ENCODE measurements around the gene DBET.
A peak's percentile ranks its signal among the peaks of the same experiment; 100 is the strongest.
"Not testable (repeated sequence)": the region's sequence is repeated elsewhere in the genome, so short reads cannot be mapped to it uniquely, and the experiment has no call there.

The DBET gene

DNA sequence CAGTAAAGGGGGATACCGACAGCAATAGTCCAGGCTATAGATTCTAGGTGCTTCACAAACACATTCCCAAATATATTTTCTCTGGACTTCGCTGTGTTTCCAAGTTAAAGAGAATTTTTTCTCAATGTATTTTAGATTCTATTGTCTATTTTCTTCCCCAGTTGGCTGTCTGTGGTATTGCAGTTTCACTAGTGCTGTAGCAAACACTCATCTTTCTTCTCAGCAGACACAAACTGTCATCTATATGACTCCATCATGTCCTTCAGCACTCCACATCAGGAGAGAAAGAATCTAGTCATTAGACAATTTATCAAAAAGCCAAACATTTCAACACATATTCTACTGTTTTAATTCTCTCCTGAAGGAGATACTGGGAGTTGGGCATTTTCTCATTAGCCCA is at the start of gene DBET:
TSS of gene DBET (plus strand) at position 161 of the 400 bp plus-strand sequence.
- H3K4me1 ChIP-seq (ENCODE audit: control insufficient read depth, low read depth, low read length); H3K9me3 ChIP-seq (ENCODE audit: control insufficient read depth, low read depth, low read length); H3K27me3 ChIP-seq (ENCODE audit: control insufficient read depth, insufficient read depth, low read length); H3K27ac ChIP-seq (ENCODE audit: low read length); H3K9ac ChIP-seq (ENCODE audit: low read length); H3K36me3 ChIP-seq (ENCODE audit: control insufficient read depth, low read depth, low read length); H3K4me3 ChIP-seq (ENCODE audit: low read length): not testable (repeated sequence)

DNA sequence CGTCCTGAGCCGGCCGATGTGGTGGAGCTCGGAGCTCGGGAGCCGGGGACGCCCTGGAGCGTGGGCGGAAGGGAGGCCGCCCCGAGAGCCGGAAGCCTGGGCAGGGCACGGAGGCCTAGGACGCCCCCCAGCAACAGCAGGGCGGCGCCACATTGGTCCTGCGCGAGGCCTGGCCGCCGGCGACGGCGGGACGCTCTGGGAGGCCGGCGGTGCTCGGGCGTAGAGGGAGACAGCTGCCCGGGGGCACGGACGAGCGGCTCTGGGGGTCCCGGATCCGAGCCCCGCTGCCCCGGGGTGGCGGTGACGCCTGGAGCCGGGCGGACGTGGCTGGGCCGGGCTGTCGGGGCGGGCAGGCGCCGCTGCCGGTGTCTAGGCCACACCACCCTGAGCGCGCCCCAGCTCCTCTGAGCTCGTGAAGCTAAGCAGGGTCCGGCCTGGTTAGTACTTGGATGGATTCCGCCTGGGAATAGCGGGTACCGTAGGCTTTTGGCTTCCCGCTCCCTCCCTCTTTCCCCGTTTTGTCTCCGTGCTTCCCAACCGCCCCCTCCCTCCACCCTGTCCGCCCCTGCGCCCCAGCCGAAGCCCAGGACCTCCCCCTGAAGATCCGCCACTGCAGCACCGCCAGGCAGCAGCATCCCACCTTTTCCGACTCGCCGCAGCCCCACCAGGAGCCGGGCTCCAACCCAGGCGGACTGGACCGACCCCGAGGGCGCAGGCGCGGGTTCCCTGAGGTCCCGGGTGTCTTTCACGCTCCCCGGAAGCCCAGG is 49.3 kb upstream of the DBET start:
- H3K27me3 ChIP-seq (ENCODE audit: control insufficient read depth, insufficient read depth, low read length): peaks cover 86% of the 10 kb centered on the region
- no peaks in the 10 kb centered on the region for H3K36me3 ChIP-seq (ENCODE audit: control insufficient read depth, low read depth, low read length)
- H3K27ac ChIP-seq (ENCODE audit: low read length): no peak overlapping the region
- H3K4me3 ChIP-seq (ENCODE audit: low read length): peak overlapping the region; percentile 59
- no peak overlapping the region for H3K9ac ChIP-seq (ENCODE audit: low read length)
- no peaks in the 10 kb centered on the region for H3K9me3 ChIP-seq (ENCODE audit: control insufficient read depth, low read depth, low read length)
- H3K4me1 ChIP-seq (ENCODE audit: control insufficient read depth, low read depth, low read length): peaks cover 5% of the 10 kb centered on the region

DNA sequence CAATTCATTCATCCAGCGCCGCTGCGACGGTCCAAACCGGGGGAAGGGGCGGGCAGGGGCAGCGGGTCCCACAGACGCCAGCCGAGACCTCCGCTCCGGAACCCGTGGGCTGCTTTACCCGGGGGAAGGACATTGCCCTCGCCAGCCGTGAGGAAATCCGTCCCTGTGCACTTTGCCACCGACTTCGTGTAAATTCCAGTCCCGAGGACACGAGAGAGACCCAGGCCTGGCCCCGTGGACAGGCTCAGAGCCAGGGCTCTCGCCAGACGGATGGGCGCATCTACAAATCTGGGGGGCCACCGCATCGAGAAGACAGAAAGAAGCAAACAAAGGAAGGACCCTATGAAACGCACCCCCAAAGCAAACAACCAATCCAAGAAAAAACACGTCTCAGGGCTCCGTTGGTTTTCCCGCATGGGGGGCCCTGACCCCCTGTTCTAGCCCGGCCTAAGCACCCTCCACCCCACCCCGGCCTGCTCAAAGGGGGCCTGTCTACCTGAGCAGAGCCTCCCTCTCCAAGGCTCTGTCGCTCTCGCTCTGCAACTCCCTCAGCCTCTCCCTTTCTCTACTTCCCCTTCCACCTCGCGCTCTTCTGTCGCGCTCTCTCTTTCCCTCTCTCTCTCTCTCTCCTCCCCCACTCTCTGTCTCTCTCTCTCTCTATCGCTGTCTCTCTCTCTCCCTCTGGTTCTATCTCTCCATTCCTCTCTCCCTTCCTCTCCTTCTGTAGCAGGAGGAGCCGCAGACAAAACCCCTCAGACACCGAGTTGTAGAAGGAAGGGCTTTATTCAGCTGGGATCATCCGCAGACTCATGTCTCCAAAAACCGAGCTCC is 48.5 kb upstream of the DBET start:
- no peak overlapping the region for H3K27ac ChIP-seq (ENCODE audit: low read length)
- peaks cover 9% of the 10 kb centered on the region for H3K4me1 ChIP-seq (ENCODE audit: control insufficient read depth, low read depth, low read length)
- peak overlapping the region; percentile 59 for H3K4me3 ChIP-seq (ENCODE audit: low read length)
- H3K27me3 ChIP-seq (ENCODE audit: control insufficient read depth, insufficient read depth, low read length): peaks cover 94% of the 10 kb centered on the region
- H3K36me3 ChIP-seq (ENCODE audit: control insufficient read depth, low read depth, low read length): no peaks in the 10 kb centered on the region
- no peaks in the 10 kb centered on the region for H3K9me3 ChIP-seq (ENCODE audit: control insufficient read depth, low read depth, low read length)
- no peak overlapping the region for H3K9ac ChIP-seq (ENCODE audit: low read length)

DNA sequence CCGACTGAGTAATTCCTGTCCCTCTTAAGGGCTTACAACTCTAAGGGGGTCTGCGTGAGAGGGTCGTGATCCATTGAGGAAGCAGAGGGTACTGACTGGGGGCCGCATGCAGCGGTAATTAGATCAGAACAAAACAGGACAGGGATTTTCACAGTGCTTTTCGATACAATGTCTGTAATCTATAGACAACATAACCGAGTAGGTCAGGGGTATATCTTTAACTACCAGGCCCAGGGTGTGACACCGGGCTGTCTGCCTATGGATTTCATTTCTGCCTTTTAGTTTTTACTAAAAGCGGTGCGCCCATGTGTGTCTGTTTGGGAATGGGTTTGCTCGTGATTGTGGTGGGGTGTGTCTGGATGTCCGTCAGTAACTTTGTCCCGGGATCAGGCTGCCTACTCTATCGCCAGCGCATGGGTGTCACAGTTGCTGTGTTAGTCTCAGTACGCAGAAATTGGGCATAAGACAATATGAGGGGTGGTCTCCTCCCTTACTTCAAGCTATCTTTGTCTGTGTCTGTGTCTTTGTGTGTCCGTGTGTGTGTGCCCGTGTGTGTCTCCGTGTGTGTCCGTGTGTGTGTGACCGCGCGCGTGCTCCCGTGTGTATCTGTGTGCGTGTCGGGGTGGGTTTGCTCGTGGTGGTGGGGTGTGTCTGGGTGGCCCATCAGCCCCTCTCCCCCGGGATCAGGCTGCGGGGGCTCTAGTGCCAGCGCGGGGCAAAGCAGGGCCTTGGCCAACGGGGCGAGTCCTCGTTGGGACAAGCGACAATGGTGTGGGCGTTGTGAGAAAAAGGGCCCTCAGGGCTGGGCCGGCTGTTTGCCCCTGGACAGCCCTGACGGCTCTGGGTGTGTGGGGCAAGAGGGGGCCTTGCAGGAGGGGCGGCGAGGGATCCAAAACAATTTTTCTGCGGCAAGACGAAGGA is 47.7 kb upstream of the DBET start:
- Histone ChIP-seq H3K9me3 (ENCODE audit: control insufficient read depth, low read depth, low read length) (no peaks in the 10 kb centered on the region), H3K4me3 (ENCODE audit: low read length) (peak overlapping the region; percentile 22), H3K27me3 (ENCODE audit: control insufficient read depth, insufficient read depth, low read length) (peaks cover 100% of the 10 kb centered on the region)

DNA sequence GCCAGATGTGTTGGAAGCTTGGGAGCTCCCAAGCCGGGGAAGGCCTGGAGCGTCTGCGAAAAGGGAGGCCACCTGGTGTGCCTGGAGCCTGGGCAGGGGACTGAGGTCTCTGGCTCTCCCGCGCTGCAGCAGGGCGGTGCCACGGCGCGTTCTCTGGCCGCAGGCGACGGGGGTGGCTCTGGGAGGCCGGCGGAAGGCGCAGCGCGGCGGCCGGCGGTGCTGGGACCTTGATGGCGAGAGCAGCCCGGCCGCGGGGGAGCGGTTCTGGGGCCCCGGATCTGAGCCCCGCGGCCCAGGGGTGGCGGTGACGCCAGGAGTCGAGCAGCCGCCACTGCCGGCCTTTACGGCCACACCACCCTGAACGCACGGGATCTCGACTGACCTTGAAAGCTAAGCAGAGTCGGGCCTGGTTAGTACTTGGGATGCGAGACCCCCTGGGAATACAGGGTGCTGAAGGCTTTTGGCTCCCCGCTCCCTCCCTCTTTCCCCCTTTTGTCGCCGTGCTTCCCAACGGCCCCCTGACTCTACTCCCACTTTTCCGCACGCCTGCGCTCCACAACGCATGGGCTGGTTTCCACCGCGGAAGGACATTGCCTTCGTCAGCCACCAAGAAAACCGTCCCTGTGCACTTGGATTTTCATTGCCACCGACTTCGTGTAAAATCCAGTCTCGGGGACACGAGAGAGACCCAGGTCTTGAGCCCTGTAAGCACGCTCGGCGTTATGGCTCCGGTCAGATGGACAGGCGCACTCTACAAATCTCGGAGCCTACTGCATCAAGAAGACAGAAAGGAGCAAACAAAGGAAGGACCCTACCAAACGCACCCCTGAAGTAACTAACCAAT is 46.7 kb upstream of the DBET start:
- no peak overlapping the region for H3K27ac ChIP-seq (ENCODE audit: low read length)
- H3K9ac ChIP-seq (ENCODE audit: low read length): no peak overlapping the region
- H3K4me3 ChIP-seq (ENCODE audit: low read length): peak overlapping the region; percentile 5
- peaks cover 9% of the 10 kb centered on the region for H3K4me1 ChIP-seq (ENCODE audit: control insufficient read depth, low read depth, low read length)
- no peaks in the 10 kb centered on the region for H3K36me3 ChIP-seq (ENCODE audit: control insufficient read depth, low read depth, low read length)
- H3K9me3 ChIP-seq (ENCODE audit: control insufficient read depth, low read depth, low read length): no peaks in the 10 kb centered on the region
- peaks cover 93% of the 10 kb centered on the region for H3K27me3 ChIP-seq (ENCODE audit: control insufficient read depth, insufficient read depth, low read length)

More for the DNA sequence above, 47.7 kb upstream of the DBET start:
- H3K9ac ChIP-seq (ENCODE audit: low read length): no peak overlapping the region
- H3K36me3 ChIP-seq (ENCODE audit: control insufficient read depth, low read depth, low read length): no peaks in the 10 kb centered on the region
- no peak overlapping the region for H3K27ac ChIP-seq (ENCODE audit: low read length)
- peaks cover 9% of the 10 kb centered on the region for H3K4me1 ChIP-seq (ENCODE audit: control insufficient read depth, low read depth, low read length)

DNA sequence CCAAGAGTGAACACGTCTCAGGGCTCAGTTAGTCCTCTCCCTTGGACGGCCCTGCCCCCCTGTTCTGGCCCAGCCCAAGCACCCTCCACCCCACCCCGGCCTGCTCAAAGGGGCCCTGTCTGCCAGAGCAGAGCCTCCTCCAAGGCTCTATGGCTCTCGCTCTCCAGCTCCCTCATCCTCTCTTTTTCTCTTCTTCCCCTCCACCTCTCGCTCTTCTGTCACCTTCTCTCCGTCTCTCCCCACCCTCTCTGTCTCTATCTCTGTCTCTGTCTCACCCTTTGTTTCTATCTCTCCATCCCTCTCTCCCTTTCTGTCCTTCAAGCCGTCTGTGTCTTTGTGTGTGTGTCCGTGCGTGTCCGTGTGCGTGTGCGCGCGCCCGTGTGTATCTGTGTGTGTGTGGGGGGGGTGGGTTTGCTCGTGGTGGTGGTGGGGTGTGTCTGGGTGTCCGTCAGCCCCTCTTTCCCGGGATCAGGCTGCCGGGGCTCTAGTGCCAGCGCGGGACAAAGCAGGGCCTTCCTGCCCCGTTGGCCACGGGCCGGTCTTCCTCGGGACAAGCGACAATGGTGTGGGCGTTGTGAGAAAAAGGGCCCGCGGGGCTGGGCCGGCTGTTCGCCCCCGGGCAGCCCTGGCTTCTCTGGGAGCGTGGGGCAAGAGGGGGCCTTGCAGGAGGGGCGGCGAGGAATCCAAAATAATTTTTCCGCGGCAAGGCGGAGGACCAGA is 45.9 kb upstream of the DBET start:
- no peak overlapping the region for H3K27ac ChIP-seq (ENCODE audit: low read length)
- H3K4me3 ChIP-seq (ENCODE audit: low read length): no peak overlapping the region
- no peaks in the 10 kb centered on the region for H3K36me3 ChIP-seq (ENCODE audit: control insufficient read depth, low read depth, low read length)
- no peak overlapping the region for H3K9ac ChIP-seq (ENCODE audit: low read length)
- peaks cover 9% of the 10 kb centered on the region for H3K4me1 ChIP-seq (ENCODE audit: control insufficient read depth, low read depth, low read length)
- peaks cover 92% of the 10 kb centered on the region for H3K27me3 ChIP-seq (ENCODE audit: control insufficient read depth, insufficient read depth, low read length)
- no peaks in the 10 kb centered on the region for H3K9me3 ChIP-seq (ENCODE audit: control insufficient read depth, low read depth, low read length)

DNA sequence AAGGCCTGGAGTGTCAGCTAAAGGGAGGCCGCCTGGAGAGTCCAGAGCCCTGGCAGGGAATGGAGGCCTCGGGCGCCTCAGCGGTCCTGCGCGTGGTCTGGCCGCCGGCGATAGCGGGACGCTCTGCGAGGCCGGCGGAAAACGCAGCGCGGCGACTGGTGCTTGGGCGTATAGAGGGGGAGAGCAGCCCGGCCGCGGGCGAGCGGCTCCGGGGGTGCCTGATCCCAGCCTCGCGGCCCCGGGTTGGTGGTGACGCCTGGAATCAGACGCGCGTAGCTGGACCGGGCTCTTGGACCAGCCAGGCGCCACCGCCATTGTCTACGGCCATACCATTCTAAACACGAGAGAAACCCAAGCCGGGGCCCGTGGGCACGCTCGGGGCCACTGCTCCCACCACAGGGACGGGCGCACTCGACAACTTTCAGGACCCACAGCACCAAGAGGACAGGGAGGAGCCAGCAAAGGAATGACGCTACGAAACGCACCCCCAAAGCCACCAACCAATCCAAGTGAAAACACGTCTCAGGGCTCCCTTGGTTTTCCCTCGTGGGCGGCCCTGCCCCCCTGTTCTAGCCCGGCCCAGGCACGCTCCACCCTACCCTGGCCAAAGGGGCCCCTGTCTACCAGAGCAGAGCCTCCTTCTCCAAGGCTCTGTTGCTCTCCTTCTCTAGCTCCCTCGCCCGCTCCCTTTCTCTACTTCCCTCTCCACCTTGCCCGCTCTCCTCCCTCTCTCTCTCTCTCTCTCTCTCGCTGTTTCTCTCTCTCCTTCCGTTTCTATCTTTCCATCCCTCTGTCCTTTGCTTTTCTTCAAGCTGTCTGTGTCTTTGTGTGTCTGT is 45.1 kb upstream of the DBET start:
- H3K4me1 ChIP-seq (ENCODE audit: control insufficient read depth, low read depth, low read length): peaks cover 9% of the 10 kb centered on the region
- H3K9ac ChIP-seq (ENCODE audit: low read length): no peak overlapping the region
- no peak overlapping the region for H3K27ac ChIP-seq (ENCODE audit: low read length)
- H3K4me3 ChIP-seq (ENCODE audit: low read length): peak overlapping the region; percentile 64
- H3K27me3 ChIP-seq (ENCODE audit: control insufficient read depth, insufficient read depth, low read length): peaks cover 90% of the 10 kb centered on the region
- no peaks in the 10 kb centered on the region for H3K9me3 ChIP-seq (ENCODE audit: control insufficient read depth, low read depth, low read length)
- H3K36me3 ChIP-seq (ENCODE audit: control insufficient read depth, low read depth, low read length): no peaks in the 10 kb centered on the region

DNA sequence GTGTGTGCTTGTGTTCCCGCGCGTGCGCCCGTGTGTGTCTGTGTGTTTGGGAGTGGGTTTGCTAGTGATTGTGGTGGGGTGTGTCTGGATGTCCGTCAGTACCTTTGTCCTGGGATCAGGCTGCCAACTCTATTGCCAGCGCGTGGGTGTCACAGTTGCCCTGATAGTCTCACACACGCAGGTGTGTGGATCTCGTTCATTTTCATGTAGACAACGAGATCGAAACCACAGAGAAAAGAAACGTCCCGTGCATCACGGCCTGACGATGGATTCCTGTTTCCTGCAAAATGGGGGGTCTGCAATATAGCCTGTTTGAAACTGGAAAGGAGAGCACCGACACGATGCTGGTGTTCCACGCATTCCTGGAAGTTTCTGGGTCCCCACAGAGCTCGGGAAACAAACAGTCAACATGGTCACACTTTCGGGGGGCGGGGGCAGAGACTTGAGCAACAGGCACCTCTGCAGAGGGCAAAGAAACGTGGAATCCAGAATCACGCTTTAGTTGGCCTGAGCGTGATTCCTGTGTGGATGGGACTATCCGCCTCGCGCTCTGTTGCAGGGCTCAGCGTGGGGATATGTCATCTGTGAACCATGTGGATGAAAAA is 44.3 kb upstream of the DBET start:
- H3K9me3 ChIP-seq (ENCODE audit: control insufficient read depth, low read depth, low read length); H3K4me1 ChIP-seq (ENCODE audit: control insufficient read depth, low read depth, low read length); H3K9ac ChIP-seq (ENCODE audit: low read length); H3K36me3 ChIP-seq (ENCODE audit: control insufficient read depth, low read depth, low read length); H3K27ac ChIP-seq (ENCODE audit: low read length): not testable (repeated sequence)
- peaks cover 83% of the 10 kb centered on the region for H3K27me3 ChIP-seq (ENCODE audit: control insufficient read depth, insufficient read depth, low read length)
- peak overlapping the region; percentile 64 for H3K4me3 ChIP-seq (ENCODE audit: low read length)

DNA sequence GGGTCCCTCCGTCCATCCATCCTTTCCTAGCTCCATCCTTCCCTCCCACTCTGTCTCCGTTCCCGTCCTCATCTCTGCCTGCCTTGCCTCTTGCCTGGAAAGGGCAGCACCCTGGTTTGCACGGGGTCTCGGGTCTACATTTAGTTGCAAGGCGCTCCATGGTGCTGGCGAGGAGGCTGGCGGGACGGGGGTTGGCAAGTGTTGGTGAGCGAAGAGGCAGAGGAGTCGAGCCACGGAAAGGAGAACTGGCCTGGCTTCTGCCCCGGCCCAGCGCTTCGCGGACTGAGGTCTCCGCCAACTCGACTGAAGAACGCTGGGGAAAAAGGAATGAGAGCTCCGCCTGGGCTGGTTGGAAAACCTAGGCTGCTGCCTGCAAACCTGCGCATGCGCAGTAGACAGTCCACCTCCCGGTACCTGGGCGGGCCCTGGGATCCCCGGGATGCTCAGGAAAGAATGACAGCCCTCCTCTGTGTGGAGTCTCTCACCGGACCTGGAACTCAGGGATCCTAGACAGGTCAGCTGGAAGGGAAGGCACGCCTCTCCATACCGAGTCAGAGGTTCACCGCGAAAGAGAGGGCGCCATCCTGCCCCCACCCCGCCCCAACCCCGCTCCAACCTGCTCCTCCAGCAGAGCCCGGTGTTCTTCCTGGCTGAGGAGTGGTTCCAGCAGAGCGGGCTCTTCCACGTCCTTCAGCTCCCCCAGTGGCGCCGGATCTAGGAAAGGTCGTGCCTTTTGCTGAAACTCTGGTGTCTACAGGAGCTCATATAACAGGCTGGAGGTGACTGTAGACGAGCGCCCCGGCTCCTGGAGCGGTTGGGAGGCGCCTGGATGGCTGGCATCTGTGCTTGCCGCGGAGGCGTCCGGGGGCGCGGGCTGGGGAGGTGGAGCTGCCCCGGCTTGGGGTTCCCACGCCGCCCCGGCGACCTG is 43.2 kb upstream of the DBET start:
- Histone ChIP-seq H3K27ac (ENCODE audit: low read length) (no peak overlapping the region), H3K4me3 (ENCODE audit: low read length) (peak overlapping the region; percentile 64), H3K9me3 (ENCODE audit: control insufficient read depth, low read depth, low read length) (no peaks in the 10 kb centered on the region), H3K9ac (ENCODE audit: low read length) (no peak overlapping the region), H3K36me3 (ENCODE audit: control insufficient read depth, low read depth, low read length) (no peaks in the 10 kb centered on the region), H3K27me3 (ENCODE audit: control insufficient read depth, insufficient read depth, low read length) (peaks cover 78% of the 10 kb centered on the region), H3K4me1 (ENCODE audit: control insufficient read depth, low read depth, low read length) (peaks cover 9% of the 10 kb centered on the region)
